GM19438 (cell line): Measurements from ENCODE around the gene C3orf70.

ENCODE experiments used
- ATAC-seq: cut with Tn5 transposase; IDR thresholded peaks from one replicate; pipeline ENCODE4 v1.9.1; 2021; ENCODE audit warnings: low read depth; ENCODE audit not compliant: unreplicated experiment

Gene C3orf70, protein sequence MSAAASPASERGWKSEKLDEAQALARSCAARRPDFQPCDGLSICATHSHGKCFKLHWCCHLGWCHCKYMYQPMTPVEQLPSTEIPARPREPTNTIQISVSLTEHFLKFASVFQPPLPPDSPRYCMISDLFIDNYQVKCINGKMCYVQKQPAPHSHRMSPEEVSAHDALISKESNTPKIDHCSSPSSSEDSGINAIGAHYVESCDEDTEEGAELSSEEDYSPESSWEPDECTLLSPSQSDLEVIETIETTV

DNA sequence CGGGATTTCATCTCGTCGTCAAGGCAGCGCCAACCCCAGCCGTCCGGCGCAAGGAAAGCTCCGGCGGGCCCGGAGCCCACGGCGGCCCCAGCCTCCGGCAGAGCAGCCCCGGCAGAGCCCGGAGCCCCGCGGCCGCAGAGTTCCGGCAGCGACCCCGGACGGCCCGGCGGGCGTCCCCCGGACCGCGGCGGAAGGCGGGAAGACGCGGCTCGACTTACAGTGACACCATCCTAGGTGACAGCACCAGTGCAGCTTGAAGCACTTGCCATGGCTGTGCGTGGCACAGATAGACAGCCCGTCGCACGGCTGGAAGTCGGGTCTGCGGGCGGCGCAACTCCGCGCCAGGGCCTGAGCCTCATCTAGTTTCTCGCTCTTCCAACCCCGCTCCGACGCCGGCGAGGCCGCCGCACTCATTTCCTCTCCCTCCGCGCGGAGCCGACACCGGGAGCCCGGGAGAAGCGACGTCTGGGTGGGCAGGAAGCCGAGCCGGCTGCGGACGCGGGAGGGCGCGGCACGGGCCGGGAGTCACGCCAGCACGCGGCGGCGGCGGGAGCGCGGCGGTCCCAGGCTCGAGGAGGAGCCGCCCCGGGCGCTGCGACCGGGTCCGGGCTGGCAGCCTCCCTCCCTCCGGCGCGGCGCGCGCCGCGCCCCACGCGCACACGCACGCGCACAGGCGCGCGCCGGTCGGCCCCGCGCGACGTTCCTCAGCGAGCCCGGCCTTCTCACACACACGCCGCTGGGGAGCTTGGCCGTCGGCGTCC is at the start of gene C3orf70:
C3orf70 (minus strand) TSS at position 651 of the 761 bp plus-strand sequence; CDS start at position 414, 237 bp downstream.
- ATAC-seq, result peak; percentile 62

DNA sequence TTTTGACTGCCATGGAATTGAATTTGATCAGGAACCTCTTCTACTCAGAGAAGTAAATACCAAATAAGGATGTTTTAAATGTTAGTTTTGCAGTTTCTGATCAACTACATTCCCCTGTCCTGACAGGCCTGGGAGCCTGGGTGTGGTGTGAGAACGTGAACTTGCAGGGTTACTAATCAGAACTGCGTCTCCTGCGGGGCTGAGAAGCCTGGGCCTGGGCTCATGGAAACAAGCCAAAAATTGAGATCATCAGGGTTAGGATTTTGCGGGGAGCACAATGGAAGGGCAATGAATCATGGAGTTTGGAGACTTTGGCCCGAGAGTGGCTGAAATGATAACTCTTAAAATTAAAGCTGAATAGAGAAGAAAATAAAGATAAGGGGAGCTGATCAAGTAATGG is 47.8 kb upstream of the C3orf70 start:
- no peak for ATAC-seq

DNA sequence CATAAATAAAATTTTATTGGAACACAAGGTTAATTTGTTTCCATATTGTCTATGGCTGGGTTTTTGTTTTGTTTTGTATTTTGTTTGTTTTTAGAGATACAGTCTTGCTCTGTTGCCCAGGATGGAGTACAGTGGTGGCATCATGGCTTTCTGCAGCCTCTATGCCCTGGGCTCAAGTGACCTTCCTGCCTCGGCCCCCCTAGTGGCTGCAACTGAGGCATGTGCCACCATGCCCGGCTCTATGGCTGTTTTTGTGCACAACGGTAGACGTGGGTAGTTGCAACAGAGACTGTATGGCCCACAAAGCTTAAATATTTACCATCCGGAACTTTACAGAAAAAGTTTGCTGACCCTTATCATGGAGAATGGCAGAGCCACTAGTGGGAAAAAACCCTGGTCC is 46.8 kb upstream of the C3orf70 start:
- ATAC-seq, result no peak

DNA sequence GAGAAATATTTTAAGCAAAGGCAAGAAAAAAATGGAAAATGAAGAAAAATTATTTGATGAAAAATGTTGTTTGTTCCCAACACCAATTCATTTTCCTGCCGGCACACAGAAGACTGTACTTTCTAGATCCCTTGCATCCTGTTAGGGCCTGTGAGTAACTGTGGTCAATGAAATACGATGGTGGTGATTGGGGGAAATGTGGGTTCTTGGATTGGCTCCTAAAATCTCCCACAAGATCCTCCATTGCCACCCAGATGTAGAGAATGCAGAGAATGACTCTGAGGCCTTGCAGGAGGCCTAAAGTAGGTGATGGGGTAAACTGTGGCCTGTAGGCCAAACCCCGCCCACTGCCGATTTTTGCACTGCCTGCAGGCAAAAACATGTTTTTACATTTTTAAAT is 46.3 kb upstream of the C3orf70 start:
- no peak for ATAC-seq

DNA sequence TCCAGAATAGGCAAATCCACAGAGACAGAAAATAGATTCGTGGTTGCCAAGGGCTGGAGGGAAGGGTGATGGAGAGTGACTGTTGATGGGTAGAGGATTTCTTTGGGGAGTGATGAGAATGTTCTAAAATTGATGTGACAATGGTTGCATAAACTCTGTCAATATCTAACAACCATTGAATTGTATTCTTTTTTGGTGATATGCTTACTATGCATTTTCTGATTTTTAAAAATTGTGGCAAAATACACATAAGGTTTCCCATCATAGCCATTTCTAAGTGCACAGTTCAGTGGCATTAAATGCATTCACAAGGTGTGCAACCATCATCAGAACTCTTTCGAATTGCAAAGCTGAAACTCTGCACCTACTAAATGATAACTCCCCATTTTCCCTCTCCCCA is 44.2 kb upstream of the C3orf70 start:
- ATAC-seq, result no peak

DNA sequence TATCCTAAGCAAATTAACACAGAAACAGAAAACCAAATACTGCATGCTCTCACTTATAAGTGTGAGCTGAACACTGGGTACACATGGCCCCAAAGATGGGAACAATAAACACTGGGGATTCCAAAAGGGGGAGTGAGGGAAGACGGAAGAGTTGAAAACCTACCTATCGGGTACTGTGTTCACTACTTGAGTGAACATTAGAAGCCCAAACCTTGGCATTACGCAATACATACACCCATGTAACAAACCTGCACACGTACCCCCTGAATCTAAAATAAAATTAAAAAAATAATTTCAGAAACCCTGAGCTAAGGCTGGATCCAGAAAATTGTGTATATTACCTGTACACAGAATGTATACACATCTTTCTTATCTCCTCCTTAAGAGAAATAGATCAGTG is 42.8 kb upstream of the C3orf70 start:
- no peak for ATAC-seq

DNA sequence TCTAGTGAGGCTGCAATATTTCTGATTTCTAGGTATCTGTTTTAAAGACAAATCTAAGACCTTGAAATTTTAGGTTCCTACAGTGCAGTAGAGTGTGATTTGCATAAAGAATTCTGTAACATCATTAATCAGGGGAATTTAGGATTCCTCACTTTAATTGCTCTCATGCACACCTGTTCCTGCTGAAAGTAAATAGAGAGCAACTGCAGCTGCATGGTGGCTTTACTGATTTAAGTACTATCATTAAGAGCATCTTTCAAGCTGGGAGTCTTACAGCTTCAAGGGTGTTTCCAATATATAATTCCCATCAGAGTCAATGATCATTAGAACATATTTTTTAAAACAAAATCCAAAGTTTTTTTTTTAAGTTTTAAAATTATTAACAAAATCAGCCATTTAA is 36.0 kb upstream of the C3orf70 start:
- ATAC-seq, result no peak

DNA sequence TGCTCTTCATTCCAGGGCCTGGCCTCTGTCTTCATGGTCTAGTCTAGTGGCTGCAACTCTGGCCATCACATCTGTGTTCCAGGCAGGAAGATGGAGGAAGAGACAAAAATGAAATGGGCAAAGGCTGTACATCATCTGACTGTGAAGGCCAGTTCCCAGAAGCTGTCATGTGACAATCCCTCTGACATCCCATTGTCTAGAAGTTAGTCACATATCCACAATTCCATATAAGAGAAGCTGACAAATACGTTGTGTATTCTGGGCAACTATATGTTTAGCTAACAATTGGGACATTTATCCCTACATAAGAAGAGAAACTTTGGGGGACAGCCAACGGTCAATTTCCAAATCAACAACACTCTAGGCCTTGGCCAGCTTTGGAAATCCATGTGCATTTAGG is 34.5 kb upstream of the C3orf70 start:
- no peak for ATAC-seq

DNA sequence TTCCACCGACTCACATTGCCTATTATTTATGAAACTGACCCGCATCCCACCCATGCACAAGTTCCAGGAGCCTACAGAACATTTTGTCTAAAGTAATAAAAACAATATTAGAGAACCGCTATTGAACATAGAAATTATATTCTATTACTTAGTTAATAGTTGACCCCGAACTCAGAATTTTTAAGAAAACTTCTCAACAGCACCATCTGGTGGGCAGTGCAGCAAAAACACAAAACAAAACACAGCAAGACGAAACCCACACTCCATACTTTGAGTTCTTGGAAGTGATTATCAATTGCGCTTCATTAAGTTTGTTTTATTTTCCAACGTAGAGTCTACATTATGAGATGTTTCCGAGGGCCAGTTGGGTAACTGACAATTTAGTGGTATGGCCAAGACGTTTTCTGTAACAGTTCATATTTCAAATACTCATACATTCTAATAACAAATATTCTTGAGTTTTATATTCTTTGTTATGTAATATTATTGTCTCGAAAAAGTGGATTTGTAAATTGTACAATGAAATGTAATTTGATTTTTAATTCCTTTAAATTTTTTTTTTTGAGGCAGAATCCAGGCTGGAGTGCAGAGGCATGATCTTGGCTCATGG is 24.0 kb upstream of the C3orf70 start:
- ATAC-seq, result no peak

DNA sequence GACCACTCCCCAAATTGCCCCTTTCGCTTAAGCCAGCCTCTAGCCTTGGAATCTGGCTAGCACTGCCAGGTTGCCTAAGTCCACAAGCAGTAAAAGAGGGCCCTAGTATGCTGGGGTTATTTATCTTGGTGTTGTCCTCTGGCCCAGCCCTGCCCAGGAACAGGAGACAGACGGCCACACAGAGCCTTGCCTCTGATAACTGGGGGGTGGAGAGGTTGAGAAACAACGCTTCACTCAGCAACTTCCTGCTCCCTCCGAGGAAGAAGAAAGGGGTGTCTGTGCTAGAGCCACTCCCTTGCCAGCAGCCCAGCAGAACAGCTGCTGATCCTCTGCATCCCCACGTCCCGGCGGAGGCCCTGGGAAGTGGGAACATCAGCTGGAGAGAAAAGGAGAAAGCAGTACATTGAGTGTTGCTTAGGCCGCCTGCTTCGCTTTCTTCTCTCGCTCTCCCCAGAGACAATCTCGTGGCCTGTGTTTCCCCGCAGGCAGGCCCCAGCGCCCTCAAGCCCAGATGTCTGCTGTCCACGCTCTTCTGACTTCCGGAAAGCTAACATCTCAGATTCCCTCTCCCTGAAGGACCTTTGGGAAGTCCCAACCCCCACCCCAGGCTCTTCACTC is 22.6 kb upstream of the C3orf70 start:
- ATAC-seq, result peak; percentile 76

DNA sequence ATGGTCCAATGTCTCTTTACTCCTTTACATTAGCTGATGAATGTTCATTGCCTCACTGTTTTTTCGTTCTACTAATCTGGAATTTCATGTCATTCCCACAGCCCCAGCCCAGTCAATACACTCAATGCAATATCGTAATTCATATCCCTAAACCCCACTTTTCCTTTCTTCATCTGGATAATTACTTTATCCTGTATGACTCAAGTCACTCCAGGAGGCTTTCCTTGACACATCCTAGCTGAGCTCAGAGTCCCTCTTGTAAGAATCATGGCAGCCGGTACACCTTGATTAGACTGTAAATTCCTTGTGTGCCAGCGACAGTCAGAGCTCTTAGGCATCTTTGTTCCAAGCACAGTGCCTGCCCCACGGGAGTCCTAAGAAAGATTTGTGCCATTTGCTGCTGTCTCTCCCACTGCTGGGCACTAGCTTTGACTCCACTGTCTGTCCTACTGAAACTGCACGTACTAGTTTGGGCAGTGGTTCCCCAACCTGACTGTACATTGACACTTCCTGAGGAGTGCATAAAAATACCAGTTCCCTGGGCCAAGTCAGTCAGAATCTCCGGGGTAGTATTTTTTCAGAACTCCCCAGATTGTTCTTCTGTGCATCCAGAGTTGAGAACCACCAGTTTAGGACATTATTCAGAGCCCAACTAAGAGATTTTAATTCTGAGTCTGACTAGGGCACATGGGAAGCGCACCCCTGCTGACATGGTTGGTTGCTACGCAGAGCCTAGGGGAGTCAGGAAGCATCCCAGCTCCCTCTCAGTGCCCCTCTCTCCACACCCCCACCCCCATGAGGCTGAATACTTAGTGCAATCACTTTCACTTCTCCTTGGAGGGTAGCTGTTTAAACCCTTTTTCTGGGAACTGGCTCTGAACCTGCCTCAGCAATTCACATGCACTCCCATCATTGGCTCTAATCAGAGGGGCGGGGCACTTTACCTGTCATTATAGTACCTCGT is 19.5 kb upstream of the C3orf70 start:
- no peak for ATAC-seq

DNA sequence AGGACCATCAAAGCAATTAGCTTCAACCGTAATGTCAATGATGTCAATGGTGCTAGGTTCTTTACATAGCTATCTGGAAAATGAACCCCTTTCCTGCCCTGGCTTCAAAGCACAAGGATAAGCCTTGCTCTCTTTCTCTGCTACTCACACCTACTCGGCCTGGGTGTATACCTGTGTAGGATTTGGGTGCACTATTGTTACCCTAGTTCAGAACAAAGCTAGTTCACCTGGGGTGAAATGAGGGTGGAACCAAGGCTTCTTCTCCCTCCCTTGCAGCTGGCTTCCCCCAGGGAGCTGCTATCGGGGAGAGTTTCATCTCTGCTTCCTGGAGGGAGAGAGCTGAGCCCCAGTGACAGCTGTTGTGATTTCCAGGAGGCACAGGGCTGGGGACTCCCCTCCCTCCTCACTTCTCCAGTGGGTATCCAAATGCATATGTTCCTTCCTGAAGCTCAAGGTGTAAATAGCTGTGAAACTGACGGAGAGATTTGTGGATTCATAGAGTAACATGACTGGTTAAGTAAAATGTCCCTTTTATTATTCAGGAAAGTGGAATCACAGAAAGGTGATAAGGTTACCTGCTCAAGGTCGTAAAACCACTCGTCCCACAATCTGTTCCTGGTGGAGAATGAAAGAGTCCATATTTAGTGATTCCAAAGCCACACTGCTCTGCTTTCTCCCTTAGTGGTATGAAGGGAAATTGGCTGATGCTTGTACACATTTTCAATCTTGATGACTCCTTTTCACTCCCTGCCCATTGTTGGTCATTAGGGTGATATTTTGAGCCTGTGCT is 11.8 kb upstream of the C3orf70 start:
- ATAC-seq, result no peak

DNA sequence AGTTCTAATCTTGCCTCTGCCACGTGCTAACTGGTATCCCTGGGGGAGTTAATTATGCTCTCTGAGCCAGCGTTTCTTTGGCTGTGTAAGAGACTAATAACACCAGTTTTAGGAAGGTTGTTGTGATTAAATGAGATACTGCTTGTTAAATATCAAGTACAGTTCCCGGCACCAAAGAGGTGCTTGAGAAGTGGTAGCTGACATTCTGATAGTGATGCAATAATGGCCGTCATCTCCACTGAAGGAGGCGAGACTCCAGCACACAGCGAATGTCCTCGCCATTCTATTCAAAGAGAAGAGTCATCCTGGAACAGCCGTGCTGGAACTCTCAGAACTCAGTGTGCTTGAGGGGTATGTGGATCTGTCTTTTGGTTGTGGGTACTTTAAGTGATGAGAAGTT is 9.8 kb upstream of the C3orf70 start:
- ATAC-seq, result no peak

DNA sequence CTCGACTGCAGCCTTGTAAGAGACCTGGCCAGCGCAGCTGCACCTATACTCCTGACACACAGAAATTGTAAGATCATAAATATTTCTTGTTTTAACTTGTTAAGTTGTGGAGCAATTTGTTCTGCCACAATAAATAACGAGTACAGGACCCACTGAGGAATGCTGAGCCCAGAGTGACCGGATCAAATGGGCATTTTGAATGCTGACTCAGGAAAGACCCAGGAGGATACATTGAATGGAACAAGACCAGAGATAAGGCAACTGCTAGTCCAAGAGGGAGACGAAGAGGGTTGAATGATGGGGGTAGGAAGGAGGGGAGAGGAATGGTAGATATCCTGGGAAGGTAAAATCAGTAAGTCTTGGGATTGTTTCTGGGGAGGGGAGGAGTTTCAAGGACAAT is 8.9 kb upstream of the C3orf70 start:
- ATAC-seq, result no peak

DNA sequence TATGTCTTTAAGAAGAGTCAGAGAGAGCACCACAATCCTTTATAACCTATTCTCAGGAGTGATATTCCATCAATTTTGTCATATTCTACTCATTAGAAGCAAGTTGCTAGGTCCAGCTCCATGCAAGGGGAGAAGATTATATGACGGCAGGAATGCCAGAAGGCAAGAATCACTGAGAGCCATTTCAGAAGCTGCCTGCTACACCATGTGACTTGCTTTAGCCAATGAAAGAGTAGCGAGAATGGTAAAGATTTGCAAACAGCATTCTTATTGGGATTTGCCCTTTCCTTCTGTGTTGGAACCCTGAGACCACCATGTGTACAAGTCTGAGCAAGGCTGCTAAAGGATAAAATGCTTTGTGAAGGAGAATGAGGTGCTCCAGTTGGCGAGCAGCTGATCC is 4.5 kb upstream of the C3orf70 start:
- no peak for ATAC-seq

DNA sequence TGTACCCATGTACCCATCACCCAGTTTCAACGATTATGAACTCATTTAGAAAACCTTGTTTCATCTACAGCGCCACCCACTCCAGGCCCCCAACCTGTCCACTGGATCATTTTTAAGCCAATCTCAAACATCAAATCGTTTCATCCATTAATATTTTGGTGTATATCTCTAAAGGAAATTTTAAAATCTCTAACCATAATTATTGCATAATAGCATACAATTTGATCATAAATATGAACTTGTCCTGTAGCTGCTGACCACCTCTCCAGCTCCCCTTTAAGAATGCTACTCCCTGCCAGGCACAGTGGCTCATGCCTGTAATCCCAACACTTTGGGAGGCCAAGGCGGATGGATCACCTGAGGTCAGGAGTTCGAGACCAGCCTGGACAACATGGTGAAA is 2.8 kb upstream of the C3orf70 start:
- ATAC-seq, result no peak

DNA sequence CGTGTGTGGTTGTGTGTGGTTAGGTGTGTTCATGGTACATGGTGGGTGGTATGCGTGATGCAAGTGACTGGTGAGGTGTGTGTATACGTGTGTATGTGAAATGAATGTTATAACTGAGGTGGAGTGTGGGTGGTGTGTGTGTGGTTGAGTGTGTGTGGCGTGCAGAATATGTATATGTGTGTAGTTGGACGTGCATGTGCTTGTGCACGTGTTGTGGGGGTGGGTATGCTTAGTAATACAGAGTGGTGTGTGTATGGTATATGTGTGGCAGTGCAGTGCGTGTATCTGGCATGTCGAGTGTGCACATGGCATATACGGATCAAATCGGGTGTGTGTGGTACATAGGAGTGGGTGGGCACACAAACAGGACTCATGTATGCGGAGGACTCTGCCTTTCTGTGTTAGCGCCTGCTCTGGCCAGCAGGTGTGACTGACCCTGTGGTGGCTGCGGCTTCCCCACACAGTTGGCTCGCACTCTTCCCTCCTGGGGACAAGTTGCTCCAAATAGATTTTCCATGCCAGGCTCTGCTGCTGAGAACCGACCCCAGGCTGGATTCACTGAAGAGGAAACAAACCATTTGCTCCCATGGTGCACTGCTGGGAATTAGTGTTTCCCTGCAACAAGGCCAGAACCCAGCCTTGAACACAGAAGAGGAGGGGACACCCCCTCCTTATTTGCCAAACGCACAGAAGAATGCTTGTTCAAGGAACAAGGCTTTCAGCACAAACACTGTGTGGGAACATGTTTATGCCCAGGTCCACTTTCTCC is 1.2 kb upstream of the C3orf70 start:
- no peak for ATAC-seq

DNA sequence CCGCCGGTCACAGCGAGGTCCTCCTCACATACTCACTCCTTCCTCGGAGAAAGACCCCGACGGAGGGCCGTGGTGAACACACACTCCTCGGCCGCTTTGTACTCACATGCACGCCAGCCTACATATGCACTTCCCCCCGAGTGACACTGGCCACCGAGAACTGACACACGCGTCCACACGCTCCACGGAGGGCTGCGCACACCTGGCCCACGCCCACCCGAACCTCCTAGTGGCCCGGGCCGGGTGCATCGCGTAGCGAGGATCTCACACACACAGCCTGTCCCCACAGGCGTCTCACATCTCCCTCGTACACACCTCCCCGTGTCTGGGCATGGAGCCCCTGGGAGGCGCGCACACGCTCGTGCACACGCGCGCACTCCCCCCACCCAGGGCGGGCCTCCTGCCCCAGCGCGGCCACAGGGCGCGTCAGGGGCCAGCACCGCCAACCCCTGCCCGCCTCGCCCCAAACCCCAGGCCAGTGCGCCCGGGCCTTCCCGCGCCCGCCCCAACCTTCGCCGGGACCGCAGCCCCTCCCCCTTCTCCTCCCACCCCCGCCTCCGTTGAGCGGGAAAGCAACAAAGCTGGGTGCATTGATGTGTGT is 411 bp upstream of the C3orf70 start:
- ATAC-seq, result peak; percentile 17
